Right lobe of liver (tissue), 6 donors: ENCODE data around the gene ARID5B. TPM values are rescaled to one million over a fixed set of nuclear protein-coding genes. Genes with fewer than 3 reads are reported as not detected.

Experiments
- ATAC-seq, 4 donors: fragments of 200-7000 bp; cut with Tn5 transposase; one replicate each; pipeline ENCODE4 v1.9.1; 2020; ENCODE audit warnings: mild to moderate bottlenecking in 4 of 4, moderate library complexity in 4 of 4
- DNase-seq, 3 donors: peaks; one replicate each; pipeline ENCODE4 v3.0.0-alpha.2; 2020
- H3K27ac ChIP-seq, 3 donors: fragments of 200-600 bp; one replicate each; pipeline ENCODE4 v1.8.0; 2022
- H3K27me3 ChIP-seq, 2 donors: fragments of 200-600 bp; one replicate each; pipeline ENCODE4 v1.8.0; 2022
- H3K36me3 ChIP-seq, 4 donors: fragments of 200-600 bp; sonication (generic) in 1 of 4; one replicate each; pipeline versions ENCODE4 v1.5.1 to v1.8.0; 2017 to 2022; ENCODE audit warnings: control low read depth in 1 of 4
- H3K4me1 ChIP-seq, 4 donors: fragments of 200-600 bp; sonication (generic) in 1 of 4; one replicate each; pipeline versions ENCODE4 v1.5.1 to v1.8.0; 2017 to 2022; ENCODE audit warnings: control low read depth in 1 of 4
- H3K4me3 ChIP-seq, 3 donors: fragments of 200-600 bp; one replicate each; pipeline ENCODE4 v1.8.0; 2022
- H3K9me3 ChIP-seq, 4 donors: fragments of 200-600 bp; sonication (generic) in 1 of 4; one replicate each; pipeline versions ENCODE4 v1.5.1 to v1.8.0; 2017 to 2022; ENCODE audit warnings: control low read depth in 1 of 4
- POLR2A ChIP-seq: fragments of 450-650 bp; IDR thresholded peaks from one replicate; pipeline ENCODE4 v1.6.1; 2017; ENCODE audit warnings: antibody characterized with exemption, mild to moderate bottlenecking
- WGBS: methylation state at CpG from one replicate; pipeline ENCODE4 v1.1.6; 2018; ENCODE audit warnings: low coverage, low lambda C conversion rate; ENCODE audit not compliant: insufficient coverage; ENCODE audit errors: missing lambda C conversion rate; 5-methylcytosine and 5-hydroxymethylcytosine counted together
- intact Hi-C, 2 donors: fragments of 100-400 bp; cut with DNase I; formaldehyde crosslinking; loops; one replicate each; pipeline versions ENCODE4 v1.11.2 to v1.14.1; 2022
- total RNA-seq, 6 experiments: library from RNA; depleted of rRNA in 2 of 6; stranded (reverse); fragments of >200 nt in 2 of 6; fragmentation: NEBNext Ultra II Directional in 3 of 6; extraction: Animal tissue kit (Norgen Biotek cat#: 25700) in 3 of 6; gene quantifications; one replicate each; pipeline versions ENCODE4 v1.1.0 to v1.2.4, GENCODE V29; 2016 to 2023
- TF ChIP-seq, protein P1 (sequence below), 4 donors: fragments of 200-600 bp in 3 of 4; fragments of 450-650 bp in 1 of 4; IDR thresholded peaks; one replicate each; pipeline versions ENCODE4 v1.5.1 to v1.8.0; 2016 to 2022; ENCODE audit warnings: antibody characterized with exemption in 4 of 4, mild to moderate bottlenecking in 2 of 4
- donor health status: DM: no; HTN: yes; CAD: no.
- donor health status: DM: no; HTN: no; CAD: no.
- donor health status: DM: no; HTN: no; CAD: no.
- donor health status: DM: no; HTN: yes; CAD: no.
- donor health status: DM: no; HTN: yes; CAD: no.

The ARID5B gene
- total RNA-seq, 6 experiments from 2014 or later = 2.7 to 10.5 (median 5.3) TPM

DNA sequence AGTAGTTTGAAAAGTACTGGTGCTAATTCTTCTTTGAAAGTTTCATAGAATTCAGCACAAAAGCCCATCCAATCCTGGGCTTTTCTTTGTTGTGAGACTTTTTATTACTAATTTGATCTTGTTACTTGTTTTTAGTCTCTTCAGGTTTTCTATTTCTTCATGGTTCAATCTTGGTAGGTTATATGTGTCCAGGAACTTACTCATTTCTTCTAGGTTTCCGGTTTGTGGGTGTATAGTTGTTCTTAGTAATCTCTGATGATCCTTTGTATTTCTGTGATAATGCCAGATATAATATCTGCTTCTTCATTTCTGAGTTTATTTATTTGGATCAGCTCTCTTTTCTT is 219.7 kb downstream of the ARID5B start:
- Histone ChIP-seq H3K27me3 (no peaks in the 10 kb centered on the region), H3K27ac (no peak overlapping the region), H3K4me1 (no peaks in the 10 kb centered on the region), H3K36me3 (no peaks in the 10 kb centered on the region), H3K4me3 (no peak overlapping the region), H3K9me3 (peaks cover 0 to 3% (median 0%) of the 10 kb centered on the region in 4 donors)
- no peak for DNase-seq
- no peak for ATAC-seq
- TF ChIP-seq, protein P1, sequence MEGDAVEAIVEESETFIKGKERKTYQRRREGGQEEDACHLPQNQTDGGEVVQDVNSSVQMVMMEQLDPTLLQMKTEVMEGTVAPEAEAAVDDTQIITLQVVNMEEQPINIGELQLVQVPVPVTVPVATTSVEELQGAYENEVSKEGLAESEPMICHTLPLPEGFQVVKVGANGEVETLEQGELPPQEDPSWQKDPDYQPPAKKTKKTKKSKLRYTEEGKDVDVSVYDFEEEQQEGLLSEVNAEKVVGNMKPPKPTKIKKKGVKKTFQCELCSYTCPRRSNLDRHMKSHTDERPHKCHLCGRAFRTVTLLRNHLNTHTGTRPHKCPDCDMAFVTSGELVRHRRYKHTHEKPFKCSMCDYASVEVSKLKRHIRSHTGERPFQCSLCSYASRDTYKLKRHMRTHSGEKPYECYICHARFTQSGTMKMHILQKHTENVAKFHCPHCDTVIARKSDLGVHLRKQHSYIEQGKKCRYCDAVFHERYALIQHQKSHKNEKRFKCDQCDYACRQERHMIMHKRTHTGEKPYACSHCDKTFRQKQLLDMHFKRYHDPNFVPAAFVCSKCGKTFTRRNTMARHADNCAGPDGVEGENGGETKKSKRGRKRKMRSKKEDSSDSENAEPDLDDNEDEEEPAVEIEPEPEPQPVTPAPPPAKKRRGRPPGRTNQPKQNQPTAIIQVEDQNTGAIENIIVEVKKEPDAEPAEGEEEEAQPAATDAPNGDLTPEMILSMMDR (IDR thresholded peaks at IDR 0.05) = no peak
- TF ChIP-seq POLR2A = no peak
- 82% methylated on average over 1 of the region's 1 CpG for WGBS
- intact Hi-C loops = no loop called here

DNA sequence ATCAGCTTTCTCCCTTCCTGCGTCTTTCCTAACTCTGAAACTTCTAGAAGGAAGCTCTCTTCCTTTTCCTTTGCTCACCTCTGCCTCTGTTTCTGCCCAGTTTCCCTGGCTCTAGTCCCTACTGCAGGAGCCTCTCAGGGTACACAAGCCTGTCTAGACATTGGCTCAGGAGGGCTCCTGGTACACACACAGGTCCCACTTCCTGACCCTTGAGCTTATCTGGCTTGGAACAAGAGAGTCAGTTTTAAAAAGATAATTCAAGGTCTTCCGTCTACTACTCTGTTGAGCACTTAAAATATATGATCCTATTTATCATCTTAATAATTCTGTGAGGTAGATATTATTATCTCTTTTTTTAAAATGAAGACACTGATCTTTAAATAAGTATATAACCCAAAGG is 226.5 kb downstream of the ARID5B start:
- DNase-seq = no peak
- no peak for ATAC-seq
- H3K27ac ChIP-seq = no peak overlapping the region
- TF ChIP-seq, protein P1 (IDR thresholded peaks at IDR 0.05) = no peak
- no peak for TF ChIP-seq POLR2A
- H3K4me1 ChIP-seq = no peaks in the 10 kb centered on the region
- intact Hi-C loops = no loop called here
- no peaks in the 10 kb centered on the region for H3K27me3 ChIP-seq
- WGBS = 82% methylated on average over 2 of the region's 2 CpGs
- H3K4me3 ChIP-seq = no peak overlapping the region
- H3K9me3 ChIP-seq = no peaks in the 10 kb centered on the region
- no peaks in the 10 kb centered on the region for H3K36me3 ChIP-seq

DNA sequence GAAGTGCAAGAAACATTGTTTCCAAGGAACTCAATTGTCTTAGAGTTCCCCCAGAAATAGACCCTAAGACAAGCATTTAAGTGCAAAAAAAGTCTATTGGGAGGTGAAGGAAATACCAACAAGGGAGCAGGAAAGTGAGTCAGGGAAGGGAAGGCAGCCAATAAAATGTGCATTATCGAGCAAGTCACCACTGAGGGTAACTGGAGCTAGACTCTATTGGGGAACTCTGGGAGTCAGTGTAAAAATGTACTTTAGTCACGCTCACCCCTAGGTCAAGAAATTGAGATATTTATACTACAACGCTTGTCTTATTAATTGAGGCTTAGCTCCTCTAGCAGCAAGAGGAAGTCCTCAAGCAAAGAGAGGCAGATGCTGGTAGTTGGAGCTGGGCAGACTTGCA is 229.4 kb downstream of the ARID5B start:
- 67% methylated on average over 3 of the region's 3 CpGs for WGBS
- DNase-seq = no peak
- Histone ChIP-seq H3K4me1 (no peaks in the 10 kb centered on the region), H3K27me3 (no peaks in the 10 kb centered on the region), H3K36me3 (no peaks in the 10 kb centered on the region), H3K9me3 (no peaks in the 10 kb centered on the region), H3K27ac (no peak overlapping the region), H3K4me3 (no peak overlapping the region)
- TF ChIP-seq, protein P1 (IDR thresholded peaks at IDR 0.05) = no peak
- no peak for TF ChIP-seq POLR2A
- ATAC-seq = peak; percentile 46 to 91 (median 69)
- intact Hi-C loops = no loop called here

DNA sequence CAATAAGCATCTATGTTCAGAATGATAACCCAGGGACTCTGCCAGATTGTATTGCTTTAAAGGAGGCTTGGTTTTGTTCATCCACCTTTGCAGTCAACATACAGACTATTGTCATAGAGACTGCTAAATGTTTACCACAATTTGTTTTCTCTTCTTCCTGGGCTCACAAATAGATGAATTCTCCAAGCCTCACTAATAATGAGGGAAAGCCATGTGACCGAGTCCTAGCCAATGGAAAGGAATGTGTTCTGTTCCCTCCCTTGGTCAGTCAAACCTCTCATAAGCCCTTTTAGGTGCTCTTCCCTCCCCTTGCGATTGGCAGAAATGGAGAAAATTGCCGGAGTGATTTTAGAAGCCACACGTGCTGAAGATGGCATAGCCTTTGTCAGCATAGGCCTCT is 230.2 kb downstream of the ARID5B start:
- no peaks in the 10 kb centered on the region for H3K36me3 ChIP-seq
- intact Hi-C loops = no loop called here
- H3K9me3 ChIP-seq = no peaks in the 10 kb centered on the region
- H3K27ac ChIP-seq = no peak overlapping the region
- H3K4me1 ChIP-seq = no peaks in the 10 kb centered on the region
- WGBS = 86% methylated on average over 3 of the region's 4 CpGs
- H3K27me3 ChIP-seq = no peaks in the 10 kb centered on the region
- ATAC-seq = no peak
- TF ChIP-seq, protein P1 (IDR thresholded peaks at IDR 0.05) = no peak
- TF ChIP-seq POLR2A = no peak
- no peak overlapping the region for H3K4me3 ChIP-seq
- DNase-seq = no peak

DNA sequence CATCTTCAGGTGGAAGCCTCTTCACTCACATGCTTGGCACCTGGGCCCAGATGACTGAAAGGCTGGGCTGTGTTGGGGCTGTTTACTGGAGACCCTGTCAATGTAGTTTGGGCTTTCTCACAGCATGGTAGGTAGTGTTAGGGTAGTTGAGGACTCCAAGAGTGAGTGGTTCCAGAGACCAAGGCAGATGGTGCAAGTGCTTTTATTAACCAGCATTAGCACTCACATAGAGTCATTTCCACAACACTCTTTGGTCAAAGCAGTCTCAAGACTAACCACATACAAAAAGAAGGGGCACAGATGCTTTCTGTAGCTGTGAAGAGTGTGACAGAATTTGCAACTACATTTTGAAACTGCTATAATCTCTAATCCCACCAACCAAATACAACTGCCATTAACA is 232.1 kb downstream of the ARID5B start:
- H3K36me3 ChIP-seq = no peaks in the 10 kb centered on the region
- H3K27ac ChIP-seq = no peak overlapping the region
- no peaks in the 10 kb centered on the region for H3K9me3 ChIP-seq
- no peaks in the 10 kb centered on the region for H3K27me3 ChIP-seq
- TF ChIP-seq, protein P1 (IDR thresholded peaks at IDR 0.05) = no peak
- no peak for TF ChIP-seq POLR2A
- H3K4me1 ChIP-seq = no peaks in the 10 kb centered on the region
- intact Hi-C loops = no loop called here
- no peak for DNase-seq
- H3K4me3 ChIP-seq = no peak overlapping the region
- no peak for ATAC-seq
